ENCODE results near the gene CDH20.

The CDH20 gene

GRCh38 chr18:61602836-61603235 is 269.6 kb downstream of the CDH20 start:
- no CpG with 5 or more reads among the region's 2 CpGs for WGBS (ENCODE audit: insufficient coverage)
- Histone ChIP-seq H3K4me1 (ENCODE audit: control extremely low read depth in 1 of 4, control insufficient read depth in 4 of 4, insufficient read depth in 4 of 4, low read length in 3 of 4) (peaks cover 0 to 10% (median 4%) of the 10 kb centered on the region in 4 experiments), H3K9me3 (ENCODE audit: control extremely low read depth in 1 of 5, control insufficient read depth in 4 of 5, insufficient read depth in 2 of 5, low read depth in 1 of 5, low read length in 4 of 5) (no peaks in the 10 kb centered on the region), H3K27me3 (replicated peaks in 2 of 5; ENCODE audit: control insufficient read depth in 4 of 5, insufficient read depth in 5 of 5, low read length in 4 of 5) (peaks cover 0 to 2% (median 0%) of the 10 kb centered on the region in 5 experiments), H3K36me3 (ENCODE audit: control insufficient read depth in 4 of 4, insufficient read depth in 4 of 4, low read length in 3 of 4) (no peaks in the 10 kb centered on the region), H3K4me3 (ENCODE audit: control insufficient read depth in 1 of 7, extremely low read depth in 1 of 7, insufficient read depth in 4 of 7, low read depth in 2 of 7, low read length in 6 of 7) (no peak overlapping the region), H3K27ac (ENCODE audit: insufficient read depth in 1 of 2, low read depth in 1 of 2, low read length in 2 of 2, poor library complexity in 1 of 2, severe bottlenecking in 2 of 2) (no peak overlapping the region)
- DNase-seq = no peak
- ChIA-PET POLR2A (no interaction called here), CTCF (no interaction called here)

Data from common myeloid progenitor, CD34-positive (primary cell).